ENCODE measurements around the gene PDZRN3. TPM values are rescaled to one million over a fixed set of nuclear protein-coding genes. Genes with fewer than 3 reads are reported as not detected.

The PDZRN3 gene
- polyA plus RNA-seq, 1 of the 3 experiments (the other 2 are of a cell fraction) = 10.3 TPM

GRCh38 chr3:73394240-73394639, 230.5 kb downstream of the PDZRN3 start:
- H3K4me2 ChIP-seq = no peak overlapping the region
- no peak overlapping the region for H2AFZ ChIP-seq (ENCODE audit: low read depth)
- 85% methylated on average over 5 of the region's 5 CpGs for WGBS (ENCODE audit: low lambda C conversion rate)
- H3K9me3 ChIP-seq = no peaks in the 10 kb centered on the region
- H3K4me1 ChIP-seq (ENCODE audit: control insufficient read depth in 1 of 2, insufficient read depth in 2 of 2, low read depth in 1 of 2, low read length in 1 of 2) = no peaks in the 10 kb centered on the region; a peak in 1 of 4 replicates
- POLR2A ChIA-PET = no interaction called here
- no peaks in the 10 kb centered on the region for H4K20me1 ChIP-seq (ENCODE audit: insufficient read depth)
- TF ChIP-seq RXRA (IDR thresholded peaks at IDR 0.05; ENCODE audit: borderline replicate concordance, low read depth) = no peak
- TF ChIP-seq TCF12 (IDR thresholded peaks at IDR 0.05) = no peak
- no peak for TF ChIP-seq NFIC (IDR thresholded peaks at IDR 0.05; ENCODE audit: borderline replicate concordance)
- no peak for TF ChIP-seq TAF1 (IDR thresholded peaks at IDR 0.05; ENCODE audit: borderline replicate concordance, low read depth, low read length)
- no peak for TF ChIP-seq FOSL2 (IDR thresholded peaks at IDR 0.05; ENCODE audit: borderline replicate concordance, low read depth)
- no peak for TF ChIP-seq EZH2phosphoT487 (IDR thresholded peaks at IDR 0.05; ENCODE audit: borderline replicate concordance, low read depth)
- no peak for TF ChIP-seq MEF2A (IDR thresholded peaks at IDR 0.05; ENCODE audit: borderline replicate concordance, low read depth)
- TF ChIP-seq FOXJ3 (CRISPR knock-in tag; IDR thresholded peaks at IDR 0.05) = no peak
- TF ChIP-seq, protein P1, sequence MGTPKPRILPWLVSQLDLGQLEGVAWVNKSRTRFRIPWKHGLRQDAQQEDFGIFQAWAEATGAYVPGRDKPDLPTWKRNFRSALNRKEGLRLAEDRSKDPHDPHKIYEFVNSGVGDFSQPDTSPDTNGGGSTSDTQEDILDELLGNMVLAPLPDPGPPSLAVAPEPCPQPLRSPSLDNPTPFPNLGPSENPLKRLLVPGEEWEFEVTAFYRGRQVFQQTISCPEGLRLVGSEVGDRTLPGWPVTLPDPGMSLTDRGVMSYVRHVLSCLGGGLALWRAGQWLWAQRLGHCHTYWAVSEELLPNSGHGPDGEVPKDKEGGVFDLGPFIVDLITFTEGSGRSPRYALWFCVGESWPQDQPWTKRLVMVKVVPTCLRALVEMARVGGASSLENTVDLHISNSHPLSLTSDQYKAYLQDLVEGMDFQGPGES (IDR thresholded peaks at IDR 0.05; ENCODE audit: low read depth, low read length) = no peak
- TF ChIP-seq USF2 (IDR thresholded peaks at IDR 0.05; ENCODE audit: borderline replicate concordance, low read depth, low read length) = no peak
- TF ChIP-seq, protein P2, sequence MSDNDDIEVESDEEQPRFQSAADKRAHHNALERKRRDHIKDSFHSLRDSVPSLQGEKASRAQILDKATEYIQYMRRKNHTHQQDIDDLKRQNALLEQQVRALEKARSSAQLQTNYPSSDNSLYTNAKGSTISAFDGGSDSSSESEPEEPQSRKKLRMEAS (IDR thresholded peaks at IDR 0.05; ENCODE audit: low read depth) = no peak
- no peak for TF ChIP-seq RAD21 (IDR thresholded peaks at IDR 0.05; ENCODE audit: low read length)
- TF ChIP-seq SIN3A (IDR thresholded peaks at IDR 0.05; ENCODE audit: borderline replicate concordance, low read depth, low read length) = no peak
- TF ChIP-seq RFX5 (IDR thresholded peaks at IDR 0.05; ENCODE audit: low read length) = no peak
- no peak for TF ChIP-seq MXI1 (IDR thresholded peaks at IDR 0.05; ENCODE audit: low read depth, low read length)
- TF ChIP-seq PBX3 (IDR thresholded peaks at IDR 0.05) = no peak
- TF ChIP-seq NRF1 (IDR thresholded peaks at IDR 0.05; ENCODE audit: low read depth, low read length) = no peak
- TF ChIP-seq JUND (IDR thresholded peaks at IDR 0.05) = no peak
- no peak for TF ChIP-seq GATA2 (CRISPR knock-in tag; IDR thresholded peaks at IDR 0.05)
- CTCF ChIA-PET = interaction anchor here (0.9 kb wide), 1 partner anchor 16 kb away, joined by 3 read pairs; no protein-coding TSS in a partner anchor
- no peaks in the 10 kb centered on the region for H3F3A ChIP-seq (replicated peaks; ENCODE audit: insufficient read depth)
- H3K9me2 ChIP-seq = no peaks in the 10 kb centered on the region
- no peak overlapping the region for H3K4me3 ChIP-seq (ENCODE audit: low read depth in 2 of 2, low read length in 1 of 2)
- H3K27ac ChIP-seq (ENCODE audit: low read depth in 2 of 2, low read length in 1 of 2) = no peak overlapping the region
- H3K27me3 ChIP-seq (ENCODE audit: insufficient read depth) = no peaks in the 10 kb centered on the region
- H3K9ac ChIP-seq = no peak overlapping the region
- DNase-seq = no peak
- H3K36me3 ChIP-seq (replicated peaks in 1 of 2; ENCODE audit: control insufficient read depth in 1 of 2, insufficient read depth in 2 of 2, low read length in 1 of 2) = peaks cover 62 to 69% of the 10 kb centered on the region in 2 experiments
- H3K79me2 ChIP-seq (ENCODE audit: insufficient read depth) = no peaks in the 10 kb centered on the region

Measured in SK-N-SH (cell line).